K562 (cell line): Measurements from ENCODE around the gene AP2S1.
"Not testable (repeated sequence)": the region's sequence is repeated elsewhere in the genome, so short reads cannot be mapped to it uniquely, and the experiment has no call there.

Source experiments
- CTCF ChIP-seq, 3 experiments: IDR thresholded peaks in 2 of 3; conservative IDR thresholded peaks in 1 of 3; 2 replicates each; pipeline ENCODE4 v1.5.1; 2011 to 2012; ENCODE audit warnings: low read length in 3 of 3, mild to moderate bottlenecking in 3 of 3, control low read depth in 2 of 3, improper control_type of control experiment in 1 of 3, inconsistent platforms in 1 of 3, low read depth in 1 of 3, mixed read lengths in 1 of 3, moderate library complexity in 1 of 3; ENCODE audit not compliant: insufficient read depth in 2 of 3
- FOSL1 ChIP-seq: fragments of 200-800 bp; sonication (Bioruptor generic); conservative IDR thresholded peaks from 2 replicates; pipeline ENCODE4 v1.6.1; 2016; ENCODE audit warnings: missing genetic modification characterization, missing compliant biosample characterization
- MNT ChIP-seq, 2 experiments: fragments of 450-650 bp; conservative IDR thresholded peaks; 2 replicates each; pipeline ENCODE4 v1.6.1; 2017; ENCODE audit warnings: mild to moderate bottlenecking in 2 of 2, moderate library complexity in 2 of 2
- TF ChIP-seq, protein P1 (sequence below): sonication (generic); formaldehyde crosslinking; IDR thresholded peaks from 2 replicates; pipeline ENCODE4 v1.8.0; 2022; ENCODE audit warnings: mild to moderate bottlenecking, missing genetic modification reagents

DNA sequence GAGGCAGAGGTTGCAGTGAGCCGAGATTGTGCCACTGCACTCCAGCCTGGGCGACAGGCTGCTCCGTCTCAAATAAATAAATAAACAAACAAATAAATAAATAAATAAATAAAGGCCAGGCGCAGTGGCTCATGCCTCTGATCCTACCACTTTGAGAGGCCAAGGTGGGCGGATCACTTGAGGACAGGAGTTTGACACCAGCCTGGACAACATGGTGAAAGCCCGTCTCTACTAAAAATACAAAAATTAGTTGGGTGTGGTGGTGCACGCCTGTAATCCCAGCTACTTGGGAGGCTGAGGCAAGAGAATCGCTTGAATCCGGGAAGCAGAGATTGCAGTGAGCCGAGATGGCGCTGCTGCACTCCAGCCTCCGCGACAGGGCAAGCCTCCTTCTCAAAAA, 4.1 kb upstream of the AP2S1 start:
- TF ChIP-seq MNT (conservative IDR thresholded peaks at IDR 0.05); FOSL1 (tag); CTCF (IDR thresholded peaks at IDR 0.05 in 2 of 3, conservative IDR thresholded peaks at IDR 0.05 in 1 of 3; ENCODE audit: insufficient read depth in 2 of 3, low read depth in 1 of 3, low read length in 3 of 3): not testable (repeated sequence)
- TF ChIP-seq, protein P1, sequence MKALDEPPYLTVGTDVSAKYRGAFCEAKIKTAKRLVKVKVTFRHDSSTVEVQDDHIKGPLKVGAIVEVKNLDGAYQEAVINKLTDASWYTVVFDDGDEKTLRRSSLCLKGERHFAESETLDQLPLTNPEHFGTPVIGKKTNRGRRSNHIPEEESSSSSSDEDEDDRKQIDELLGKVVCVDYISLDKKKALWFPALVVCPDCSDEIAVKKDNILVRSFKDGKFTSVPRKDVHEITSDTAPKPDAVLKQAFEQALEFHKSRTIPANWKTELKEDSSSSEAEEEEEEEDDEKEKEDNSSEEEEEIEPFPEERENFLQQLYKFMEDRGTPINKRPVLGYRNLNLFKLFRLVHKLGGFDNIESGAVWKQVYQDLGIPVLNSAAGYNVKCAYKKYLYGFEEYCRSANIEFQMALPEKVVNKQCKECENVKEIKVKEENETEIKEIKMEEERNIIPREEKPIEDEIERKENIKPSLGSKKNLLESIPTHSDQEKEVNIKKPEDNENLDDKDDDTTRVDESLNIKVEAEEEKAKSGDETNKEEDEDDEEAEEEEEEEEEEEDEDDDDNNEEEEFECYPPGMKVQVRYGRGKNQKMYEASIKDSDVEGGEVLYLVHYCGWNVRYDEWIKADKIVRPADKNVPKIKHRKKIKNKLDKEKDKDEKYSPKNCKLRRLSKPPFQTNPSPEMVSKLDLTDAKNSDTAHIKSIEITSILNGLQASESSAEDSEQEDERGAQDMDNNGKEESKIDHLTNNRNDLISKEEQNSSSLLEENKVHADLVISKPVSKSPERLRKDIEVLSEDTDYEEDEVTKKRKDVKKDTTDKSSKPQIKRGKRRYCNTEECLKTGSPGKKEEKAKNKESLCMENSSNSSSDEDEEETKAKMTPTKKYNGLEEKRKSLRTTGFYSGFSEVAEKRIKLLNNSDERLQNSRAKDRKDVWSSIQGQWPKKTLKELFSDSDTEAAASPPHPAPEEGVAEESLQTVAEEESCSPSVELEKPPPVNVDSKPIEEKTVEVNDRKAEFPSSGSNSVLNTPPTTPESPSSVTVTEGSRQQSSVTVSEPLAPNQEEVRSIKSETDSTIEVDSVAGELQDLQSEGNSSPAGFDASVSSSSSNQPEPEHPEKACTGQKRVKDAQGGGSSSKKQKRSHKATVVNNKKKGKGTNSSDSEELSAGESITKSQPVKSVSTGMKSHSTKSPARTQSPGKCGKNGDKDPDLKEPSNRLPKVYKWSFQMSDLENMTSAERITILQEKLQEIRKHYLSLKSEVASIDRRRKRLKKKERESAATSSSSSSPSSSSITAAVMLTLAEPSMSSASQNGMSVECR (CRISPR knock-in tag) = not testable (repeated sequence)
